DMS53 (cell line): ENCODE results near the gene HNRNPA2B1.

ENCODE experiments used
- DNase-seq: peaks from one replicate; lab custom pipeline; 2025; lab: John Stamatoyannopoulos, UW

HNRNPA2B1 gene

GRCh38 chr7:26200444-26201246, at the start of gene HNRNPA2B1:
Gene HNRNPA2B1, minus strand, starts transcription at chr7:26200746. Its CDS starts 169 bp downstream, at chr7:26200577.
- peak; percentile 100 for DNase-seq

GRCh38 chr7:26250239-26250638, 49.7 kb upstream of the HNRNPA2B1 start:
- DNase-seq = no peak

- no peak for DNase-seq
These were observed 44.6 kb upstream of the HNRNPA2B1 start for GRCh38 chr7:26245150-26245549.

GRCh38 chr7:26238032-26238431, 37.5 kb upstream of the HNRNPA2B1 start:
- no peak for DNase-seq

GRCh38 chr7:26237035-26237807, 36.7 kb upstream of the HNRNPA2B1 start:
- no peak for DNase-seq

GRCh38 chr7:26233902-26234511, 33.5 kb upstream of the HNRNPA2B1 start:
- DNase-seq = no peak

- DNase-seq = no peak
These were observed 27.4 kb upstream of the HNRNPA2B1 start for GRCh38 chr7:26227987-26228386.

- DNase-seq = no peak
These were observed 23.8 kb upstream of the HNRNPA2B1 start for GRCh38 chr7:26224359-26224758.

GRCh38 chr7:26216049-26216448, 15.5 kb upstream of the HNRNPA2B1 start:
- DNase-seq = no peak

- DNase-seq = peak; percentile 31
These were observed 13.4 kb upstream of the HNRNPA2B1 start for GRCh38 chr7:26213807-26214515.

- DNase-seq = peak; percentile 36
These were observed 12.6 kb upstream of the HNRNPA2B1 start for GRCh38 chr7:26212921-26213718.

GRCh38 chr7:26208040-26208439, 7.5 kb upstream of the HNRNPA2B1 start:
- no peak for DNase-seq

- DNase-seq = no peak
These were observed 2.5 kb upstream of the HNRNPA2B1 start for GRCh38 chr7:26203016-26203415.

GRCh38 chr7:26202019-26202990, 1.8 kb upstream of the HNRNPA2B1 start:
- DNase-seq = peak; percentile 86

GRCh38 chr7:26201247-26202018, 887 bp upstream of the HNRNPA2B1 start, which contains the start of gene CBX3:
Gene CBX3, plus strand, starts transcription at chr7:26201745. Its CDS starts 1,254 bp downstream, at chr7:26202999.
- peak; percentile 99 for DNase-seq

- DNase-seq = peak; percentile 89
These were observed 505 bp downstream of the HNRNPA2B1 start for GRCh38 chr7:26200038-26200443.

- peak; percentile 89 for DNase-seq
These were observed 1.1 kb downstream of the HNRNPA2B1 start for GRCh38 chr7:26199301-26200037.

GRCh38 chr7:26198781-26199169, 1.8 kb downstream of the HNRNPA2B1 start:
- peak; percentile 51 for DNase-seq
